Natural killer cell (primary cell): ENCODE results near the gene MLPH. TPM values are rescaled to one million over a fixed set of nuclear protein-coding genes. Genes with fewer than 3 reads are reported as not detected.

Source experiments
- ATAC-seq, 3 donors: fragments of 150-1000 bp in 2 of 3; fragments of 200-7000 bp in 1 of 3; cut with Tn5 transposase; 1 replicate in 1 of 3; 2 replicates in 2 of 3; pipeline ENCODE4 v1.10.0; 2021; ENCODE audit warnings: mild to moderate bottlenecking in 2 of 3, moderate library complexity in 2 of 3
- DNase-seq, 2 donors: peaks; one replicate each; pipeline versions ENCODE4 v3.0.0 to v3.0.0-alpha.2; 2013 to 2021; ENCODE audit warnings: mixed read lengths in 1 of 2
- H3K27ac ChIP-seq: one replicate; pipeline ENCODE4 v1.5.1; 2013; ENCODE audit warnings: mild to moderate bottlenecking, low read length
- H3K27me3 ChIP-seq: one replicate; pipeline ENCODE4 v1.6.1; 2013; ENCODE audit warnings: low read length; ENCODE audit not compliant: control insufficient read depth, insufficient read depth
- H3K36me3 ChIP-seq: one replicate; pipeline ENCODE4 v1.6.1; 2013; ENCODE audit warnings: low read length; ENCODE audit not compliant: control insufficient read depth, insufficient read depth
- H3K4me1 ChIP-seq: one replicate; pipeline ENCODE4 v1.6.1; 2013; ENCODE audit warnings: low read length; ENCODE audit not compliant: control insufficient read depth, insufficient read depth
- H3K4me3 ChIP-seq: one replicate; pipeline ENCODE4 v1.5.1; 2013; ENCODE audit warnings: low read length
- H3K9me3 ChIP-seq: one replicate; pipeline ENCODE4 v1.6.1; 2013; ENCODE audit warnings: low read length; ENCODE audit not compliant: control insufficient read depth, insufficient read depth
- H3K27ac Mint-ChIP-seq, 2 donors: one replicate each; pipeline ENCODE4 v1.8.0; 2022; ENCODE audit warnings: mild to moderate bottlenecking in 2 of 2, mixed read lengths in 2 of 2, moderate library complexity in 1 of 2
- H3K27me3 Mint-ChIP-seq, 2 donors: one replicate each; pipeline ENCODE4 v1.8.0; 2022; ENCODE audit warnings: low read depth in 2 of 2, mixed read lengths in 2 of 2
- H3K36me3 Mint-ChIP-seq: one replicate; pipeline ENCODE4 v1.8.0; 2022; ENCODE audit warnings: mixed read lengths
- H3K4me1 Mint-ChIP-seq, 2 donors: one replicate each; pipeline ENCODE4 v1.8.0; 2022; ENCODE audit warnings: mixed read lengths in 2 of 2
- H3K4me3 Mint-ChIP-seq: one replicate; pipeline ENCODE4 v1.8.0; 2022; ENCODE audit warnings: mild to moderate bottlenecking, moderate library complexity, mixed read lengths
- H3K9me3 Mint-ChIP-seq, 2 donors: one replicate each; pipeline ENCODE4 v1.8.0; 2022; ENCODE audit warnings: mixed read lengths in 2 of 2
- WGBS: methylation state at CpG from one replicate; pipeline ENCODE4 v1.1.7; 2013; ENCODE audit warnings: missing lambda C conversion rate; ENCODE audit not compliant: insufficient coverage; 5-methylcytosine and 5-hydroxymethylcytosine counted together
- intact Hi-C: fragments of 100-400 bp; cut with micrococcal nuclease; formaldehyde crosslinking; loops from one replicate; pipeline ENCODE4 v1.14.2; 2022
- total RNA-seq, 4 donors: library from RNA; stranded (reverse); fragments of 120-200 nt in 1 of 4; gene quantifications; one replicate each; pipeline versions ENCODE4 v1.2.3 to v1.2.4, GENCODE V29; 2013 to 2022
- TF ChIP-seq, protein P1 (sequence below): fragments of 200-600 bp; IDR thresholded peaks from one replicate; pipeline ENCODE4 v1.8.0; 2022; ENCODE audit warnings: antibody characterized with exemption

Gene MLPH
- total RNA-seq, 3 donors from 2014 or later (not counting 1 experiment from before 2014, with no cell fraction given): not detected

DNA sequence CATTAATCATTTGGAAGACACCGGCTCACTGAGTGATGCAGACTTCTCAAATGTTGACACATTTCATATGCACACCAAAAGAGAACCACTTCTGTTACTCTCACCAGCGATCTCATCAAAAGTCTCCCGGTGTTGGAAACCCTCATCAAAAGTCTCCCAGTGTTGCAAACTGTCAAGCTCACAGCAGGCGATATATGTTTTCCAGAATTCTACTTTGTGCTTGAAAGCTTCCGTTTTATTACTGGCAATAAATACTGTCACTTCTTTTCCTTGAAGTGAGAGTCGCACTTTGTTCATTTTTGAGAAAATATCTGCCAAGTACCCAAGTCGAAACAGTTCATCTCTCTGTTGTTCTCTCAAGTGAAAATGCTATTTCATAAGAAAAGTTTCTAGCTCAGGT lies 20.5 kb downstream of the MLPH start:
- ATAC-seq (no peak), DNase-seq (no peak)
- peaks cover 23 to 27% of the 10 kb centered on the region in 2 donors for H3K27me3 Mint-ChIP-seq
- H3K4me1 Mint-ChIP-seq: no peaks in the 10 kb centered on the region
- Histone ChIP-seq H3K4me1 (no peaks in the 10 kb centered on the region), H3K9me3 (no peaks in the 10 kb centered on the region), H3K36me3 (no peaks in the 10 kb centered on the region), H3K27me3 (no peaks in the 10 kb centered on the region), H3K27ac (no peak overlapping the region), H3K4me3 (no peak overlapping the region)
- no peaks in the 10 kb centered on the region for H3K9me3 Mint-ChIP-seq
- no peak overlapping the region for H3K27ac Mint-ChIP-seq
- WGBS: 54% methylated on average over 7 of the region's 7 CpGs
- intact Hi-C loops: no loop called here
- no peaks in the 10 kb centered on the region for H3K36me3 Mint-ChIP-seq
- no peak overlapping the region for H3K4me3 Mint-ChIP-seq
- TF ChIP-seq, protein P1, sequence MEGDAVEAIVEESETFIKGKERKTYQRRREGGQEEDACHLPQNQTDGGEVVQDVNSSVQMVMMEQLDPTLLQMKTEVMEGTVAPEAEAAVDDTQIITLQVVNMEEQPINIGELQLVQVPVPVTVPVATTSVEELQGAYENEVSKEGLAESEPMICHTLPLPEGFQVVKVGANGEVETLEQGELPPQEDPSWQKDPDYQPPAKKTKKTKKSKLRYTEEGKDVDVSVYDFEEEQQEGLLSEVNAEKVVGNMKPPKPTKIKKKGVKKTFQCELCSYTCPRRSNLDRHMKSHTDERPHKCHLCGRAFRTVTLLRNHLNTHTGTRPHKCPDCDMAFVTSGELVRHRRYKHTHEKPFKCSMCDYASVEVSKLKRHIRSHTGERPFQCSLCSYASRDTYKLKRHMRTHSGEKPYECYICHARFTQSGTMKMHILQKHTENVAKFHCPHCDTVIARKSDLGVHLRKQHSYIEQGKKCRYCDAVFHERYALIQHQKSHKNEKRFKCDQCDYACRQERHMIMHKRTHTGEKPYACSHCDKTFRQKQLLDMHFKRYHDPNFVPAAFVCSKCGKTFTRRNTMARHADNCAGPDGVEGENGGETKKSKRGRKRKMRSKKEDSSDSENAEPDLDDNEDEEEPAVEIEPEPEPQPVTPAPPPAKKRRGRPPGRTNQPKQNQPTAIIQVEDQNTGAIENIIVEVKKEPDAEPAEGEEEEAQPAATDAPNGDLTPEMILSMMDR: no peak

DNA sequence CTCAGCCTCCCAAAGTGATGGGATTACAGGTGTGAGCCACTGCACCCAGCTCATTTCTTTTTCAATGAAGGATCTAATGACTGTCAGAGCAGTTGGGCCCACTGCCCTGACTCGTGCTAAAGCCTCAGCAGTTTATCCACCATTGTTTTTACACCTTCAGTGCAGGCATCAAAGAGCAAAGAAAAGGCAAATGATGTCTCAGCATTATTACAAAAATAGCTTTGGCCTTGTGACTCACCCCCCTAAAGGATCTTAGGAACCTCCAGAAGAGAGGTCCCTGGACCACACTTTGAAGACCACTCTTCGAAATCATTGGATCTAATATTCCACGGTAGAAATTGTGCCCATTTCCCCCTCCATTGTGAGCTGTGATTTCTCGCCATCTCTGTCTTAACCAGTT lies 21.3 kb downstream of the MLPH start:
- no peak overlapping the region for H3K27ac ChIP-seq
- H3K4me1 ChIP-seq: no peaks in the 10 kb centered on the region
- no peaks in the 10 kb centered on the region for H3K36me3 Mint-ChIP-seq
- DNase-seq (no peak), ATAC-seq (no peak)
- H3K9me3 Mint-ChIP-seq: no peaks in the 10 kb centered on the region
- peaks cover 22 to 25% of the 10 kb centered on the region in 2 donors for H3K27me3 Mint-ChIP-seq
- no peaks in the 10 kb centered on the region for H3K4me1 Mint-ChIP-seq
- TF ChIP-seq, protein P1: no peak
- 80% methylated on average over 4 of the region's 4 CpGs for WGBS
- no peak overlapping the region for H3K27ac Mint-ChIP-seq
- H3K9me3 ChIP-seq: no peaks in the 10 kb centered on the region
- H3K36me3 ChIP-seq: no peaks in the 10 kb centered on the region
- H3K4me3 Mint-ChIP-seq: no peak overlapping the region
- no peak overlapping the region for H3K4me3 ChIP-seq
- no peaks in the 10 kb centered on the region for H3K27me3 ChIP-seq
- intact Hi-C loops: no loop called here

DNA sequence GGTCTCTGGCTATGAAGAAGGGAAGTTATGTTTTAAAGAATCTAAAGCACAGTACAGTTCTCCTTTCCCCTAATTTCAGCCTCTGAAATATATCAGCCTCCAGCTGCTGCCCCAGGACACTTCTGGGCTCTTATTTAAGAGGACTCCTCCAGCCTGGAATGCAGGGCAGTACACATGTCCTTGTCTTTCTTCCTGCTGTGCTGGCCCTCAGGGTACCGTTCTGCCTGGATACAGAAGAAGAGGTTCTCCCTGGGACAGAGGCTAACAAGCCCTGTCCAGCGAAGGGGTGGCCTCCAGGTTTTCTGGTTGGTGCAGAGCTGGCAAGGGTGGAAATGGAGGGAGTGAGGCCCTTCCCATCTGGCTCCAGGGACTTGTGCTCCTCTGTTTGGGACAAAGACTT lies 22.1 kb downstream of the MLPH start:
- Mint-ChIP-seq H3K27me3 (peaks cover 19 to 20% of the 10 kb centered on the region in 2 donors), H3K4me1 (no peaks in the 10 kb centered on the region), H3K9me3 (no peaks in the 10 kb centered on the region), H3K27ac (no peak overlapping the region), H3K36me3 (no peaks in the 10 kb centered on the region), H3K4me3 (no peak overlapping the region)
- no peaks in the 10 kb centered on the region for H3K27me3 ChIP-seq
- ATAC-seq: no peak
- no peaks in the 10 kb centered on the region for H3K4me1 ChIP-seq
- no peaks in the 10 kb centered on the region for H3K9me3 ChIP-seq
- no peak overlapping the region for H3K27ac ChIP-seq
- whole genome bisulfite sequencing: 87% methylated on average over 2 of the region's 2 CpGs
- no peaks in the 10 kb centered on the region for H3K36me3 ChIP-seq
- intact Hi-C loops: no loop called here
- TF ChIP-seq, protein P1: no peak
- DNase-seq: no peak
- H3K4me3 ChIP-seq: no peak overlapping the region

DNA sequence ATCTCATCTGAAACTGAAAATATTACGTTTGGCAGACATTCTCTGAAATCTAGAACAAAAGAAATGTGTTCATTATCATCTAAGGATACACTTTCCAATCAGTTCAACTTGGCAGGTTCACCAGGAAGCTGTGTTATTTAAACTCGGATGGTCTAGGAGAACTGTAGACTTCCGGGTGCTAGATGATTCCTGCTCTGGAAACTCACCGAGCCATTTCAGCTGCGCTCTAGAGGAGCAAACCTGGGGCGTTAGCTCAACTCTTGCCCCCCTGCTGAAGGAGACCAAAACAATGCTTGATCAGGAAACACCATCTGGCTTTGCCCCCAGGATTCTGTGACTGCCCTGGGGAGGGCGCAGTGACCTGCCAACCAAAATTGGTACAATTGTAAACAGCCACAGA lies 22.9 kb downstream of the MLPH start:
- no peaks in the 10 kb centered on the region for H3K27me3 ChIP-seq
- intact Hi-C loops: no loop called here
- no peak overlapping the region for H3K4me3 ChIP-seq
- TF ChIP-seq, protein P1: no peak
- no peaks in the 10 kb centered on the region for H3K36me3 Mint-ChIP-seq
- H3K4me1 Mint-ChIP-seq: no peaks in the 10 kb centered on the region
- no peak for ATAC-seq
- H3K27ac Mint-ChIP-seq: no peak overlapping the region
- no peaks in the 10 kb centered on the region for H3K4me1 ChIP-seq
- no peak overlapping the region for H3K27ac ChIP-seq
- no peak overlapping the region for H3K4me3 Mint-ChIP-seq
- peaks cover 19% of the 10 kb centered on the region in 2 donors for H3K27me3 Mint-ChIP-seq
- no peaks in the 10 kb centered on the region for H3K9me3 Mint-ChIP-seq
- no peaks in the 10 kb centered on the region for H3K36me3 ChIP-seq
- H3K9me3 ChIP-seq: no peaks in the 10 kb centered on the region
- 86% methylated on average over 7 of the region's 7 CpGs for WGBS
- DNase-seq: no peak
